Measurements from ENCODE around the gene UPF2.

UPF2 gene

DNA sequence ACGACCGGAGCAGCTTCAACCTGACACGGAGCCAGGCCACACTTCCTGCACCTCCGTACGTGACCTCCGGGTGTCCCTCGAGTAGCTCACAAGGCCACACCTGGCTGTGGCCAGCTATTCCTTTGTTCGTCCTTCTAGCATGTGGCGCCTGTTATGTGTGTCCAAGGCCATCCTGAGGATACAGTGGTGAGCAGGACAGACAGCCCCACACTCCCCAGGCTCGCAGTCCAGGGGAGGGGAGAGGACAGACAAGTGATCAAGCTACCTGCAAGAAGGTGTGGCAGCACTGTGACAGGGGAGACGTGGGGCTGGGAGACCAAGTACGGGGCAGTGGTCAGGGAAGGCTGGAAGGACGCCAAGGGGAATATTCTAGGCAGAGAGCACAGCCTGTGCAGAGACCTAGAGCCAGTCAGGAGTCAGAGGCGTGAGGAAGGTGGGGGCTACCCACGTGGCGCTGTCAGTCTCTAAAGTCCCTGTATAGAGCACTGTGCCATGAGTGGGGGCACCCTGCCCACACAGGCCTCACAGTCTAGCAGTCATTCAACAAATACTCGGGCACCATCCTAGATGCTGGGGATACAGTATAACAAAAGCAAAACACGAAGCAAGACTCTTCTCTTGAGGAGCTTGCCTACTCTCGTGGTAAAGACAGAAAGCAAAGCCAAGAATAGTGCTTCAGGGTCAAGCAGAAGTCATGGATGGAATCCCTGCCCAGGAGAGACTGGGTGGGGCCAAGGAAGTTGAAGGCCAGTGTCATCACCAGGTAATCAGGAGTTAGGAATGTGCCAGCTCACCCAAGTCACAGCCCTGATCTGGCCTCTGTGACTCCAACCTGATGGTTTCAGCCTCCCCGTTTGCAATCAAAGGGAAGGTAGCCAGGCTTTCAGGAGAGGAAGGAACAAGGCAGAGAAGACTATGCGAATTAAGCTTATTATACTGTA, 160.9 kb downstream of the UPF2 start:
- no peak overlapping the region for H3K27ac ChIP-seq
- no peak for TF ChIP-seq ZFX (IDR thresholded peaks at IDR 0.05; ENCODE audit: borderline replicate concordance)
- TF ChIP-seq, protein P1, sequence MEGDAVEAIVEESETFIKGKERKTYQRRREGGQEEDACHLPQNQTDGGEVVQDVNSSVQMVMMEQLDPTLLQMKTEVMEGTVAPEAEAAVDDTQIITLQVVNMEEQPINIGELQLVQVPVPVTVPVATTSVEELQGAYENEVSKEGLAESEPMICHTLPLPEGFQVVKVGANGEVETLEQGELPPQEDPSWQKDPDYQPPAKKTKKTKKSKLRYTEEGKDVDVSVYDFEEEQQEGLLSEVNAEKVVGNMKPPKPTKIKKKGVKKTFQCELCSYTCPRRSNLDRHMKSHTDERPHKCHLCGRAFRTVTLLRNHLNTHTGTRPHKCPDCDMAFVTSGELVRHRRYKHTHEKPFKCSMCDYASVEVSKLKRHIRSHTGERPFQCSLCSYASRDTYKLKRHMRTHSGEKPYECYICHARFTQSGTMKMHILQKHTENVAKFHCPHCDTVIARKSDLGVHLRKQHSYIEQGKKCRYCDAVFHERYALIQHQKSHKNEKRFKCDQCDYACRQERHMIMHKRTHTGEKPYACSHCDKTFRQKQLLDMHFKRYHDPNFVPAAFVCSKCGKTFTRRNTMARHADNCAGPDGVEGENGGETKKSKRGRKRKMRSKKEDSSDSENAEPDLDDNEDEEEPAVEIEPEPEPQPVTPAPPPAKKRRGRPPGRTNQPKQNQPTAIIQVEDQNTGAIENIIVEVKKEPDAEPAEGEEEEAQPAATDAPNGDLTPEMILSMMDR (IDR thresholded peaks at IDR 0.05), result no peak

DNA sequence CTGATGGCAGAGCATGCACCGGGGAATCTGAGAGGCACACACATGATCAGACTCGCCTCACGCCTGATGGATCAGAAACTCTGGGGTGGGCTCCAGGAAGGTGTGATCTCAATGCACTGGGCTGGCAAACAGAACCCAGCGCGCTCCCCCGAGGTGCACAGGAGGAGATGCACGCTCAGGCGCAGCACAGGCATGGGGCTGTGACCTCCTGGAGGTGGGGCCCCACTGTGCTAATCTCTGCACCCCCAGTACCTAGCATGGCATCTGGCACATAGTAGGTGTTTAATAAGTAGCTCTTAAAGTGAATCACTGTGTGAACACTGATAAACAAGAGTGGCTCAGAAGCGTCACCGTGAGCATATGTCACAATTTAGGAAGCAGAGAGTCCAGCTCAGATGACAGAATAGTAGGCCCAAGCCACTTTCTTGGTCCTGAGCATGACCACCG, 161.6 kb downstream of the UPF2 start:
- no peak for TF ChIP-seq ZFX (IDR thresholded peaks at IDR 0.05; ENCODE audit: borderline replicate concordance)
- TF ChIP-seq, protein P1 (IDR thresholded peaks at IDR 0.05), result no peak

DNA sequence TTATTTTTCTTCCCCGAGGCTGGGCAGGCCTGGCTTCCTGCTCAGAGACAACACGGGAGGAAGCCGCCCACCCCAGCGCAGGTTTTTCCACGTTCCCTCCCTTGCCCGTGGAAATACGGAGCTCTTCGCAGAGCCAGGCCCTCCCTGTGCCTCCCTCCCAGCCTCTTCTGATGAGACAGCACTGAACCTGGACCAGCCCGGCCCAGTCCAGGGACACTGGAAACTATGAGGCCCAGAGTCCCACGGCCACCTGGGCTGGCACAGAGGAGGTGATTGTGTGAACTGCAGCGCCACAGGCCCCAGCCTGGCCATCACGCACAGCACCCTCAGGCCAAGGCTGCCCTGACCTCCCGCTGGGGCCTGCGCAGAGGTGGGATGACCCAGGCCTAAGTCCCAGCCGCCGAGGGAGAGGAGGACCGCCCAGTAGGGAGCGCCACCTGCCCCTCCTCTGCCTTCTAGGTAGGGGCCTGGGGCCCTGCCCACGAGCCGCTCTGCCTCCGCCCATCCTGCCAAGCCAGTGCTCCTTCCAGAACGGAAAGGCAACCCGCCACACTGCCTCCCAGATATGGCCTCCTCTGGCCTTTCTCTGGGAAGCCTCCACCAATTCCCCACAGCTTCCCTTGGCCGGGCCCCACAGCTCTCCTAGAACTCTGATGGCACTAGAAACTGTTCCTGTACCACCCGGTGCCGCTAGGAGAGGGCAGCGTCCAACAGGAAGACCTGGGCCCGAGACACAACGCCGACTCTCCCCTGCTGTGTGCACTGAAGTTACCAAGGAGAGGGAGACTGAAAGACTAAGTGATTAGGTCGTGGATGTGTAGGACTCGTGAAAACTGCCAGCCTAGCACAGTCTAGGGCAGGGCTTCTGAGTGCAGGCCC, 162.2 kb downstream of the UPF2 start:
- TF ChIP-seq, protein P1 (IDR thresholded peaks at IDR 0.05), result no peak
- no peak for TF ChIP-seq ZFX (IDR thresholded peaks at IDR 0.05; ENCODE audit: borderline replicate concordance)
- no peak overlapping the region for H3K27ac ChIP-seq

More for the DNA sequence above, 161.6 kb downstream of the UPF2 start:
- H3K27ac ChIP-seq, result no peak overlapping the region

DNA sequence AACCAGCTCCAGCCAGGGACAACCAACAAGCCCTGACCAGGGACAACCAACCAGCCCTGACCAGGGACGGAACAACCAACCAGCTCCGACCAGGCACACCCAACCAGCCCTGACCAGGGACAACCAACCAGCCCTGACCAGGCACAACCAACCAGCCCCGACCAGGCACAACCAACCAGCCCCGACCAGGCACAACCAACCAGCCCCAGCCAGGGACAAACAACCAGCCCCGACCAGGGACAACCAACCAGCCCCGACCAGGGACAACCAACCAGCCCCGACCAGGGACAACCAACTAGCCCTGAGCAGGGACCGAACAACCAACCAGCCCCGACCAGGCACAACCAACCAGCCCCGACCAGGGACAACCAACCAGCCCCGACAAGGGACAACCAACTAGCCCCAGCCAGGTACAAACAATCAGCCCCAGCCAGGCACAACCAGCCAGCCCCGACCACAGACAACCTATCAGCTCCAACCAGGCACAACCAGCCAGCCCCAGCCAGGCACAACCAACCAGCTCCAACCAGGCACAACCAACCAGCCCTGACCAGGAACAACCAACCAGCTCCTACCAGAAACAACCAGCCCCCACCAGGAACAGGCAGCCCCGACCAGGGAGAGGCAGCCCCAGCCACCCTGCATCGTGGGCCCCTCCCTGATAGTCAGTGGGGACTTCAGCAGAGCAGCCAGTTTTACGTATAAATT, 163.1 kb downstream of the UPF2 start:
- TF ChIP-seq, protein P1 (IDR thresholded peaks at IDR 0.05), result no peak
- no peak for TF ChIP-seq ZFX (IDR thresholded peaks at IDR 0.05; ENCODE audit: borderline replicate concordance)

DNA sequence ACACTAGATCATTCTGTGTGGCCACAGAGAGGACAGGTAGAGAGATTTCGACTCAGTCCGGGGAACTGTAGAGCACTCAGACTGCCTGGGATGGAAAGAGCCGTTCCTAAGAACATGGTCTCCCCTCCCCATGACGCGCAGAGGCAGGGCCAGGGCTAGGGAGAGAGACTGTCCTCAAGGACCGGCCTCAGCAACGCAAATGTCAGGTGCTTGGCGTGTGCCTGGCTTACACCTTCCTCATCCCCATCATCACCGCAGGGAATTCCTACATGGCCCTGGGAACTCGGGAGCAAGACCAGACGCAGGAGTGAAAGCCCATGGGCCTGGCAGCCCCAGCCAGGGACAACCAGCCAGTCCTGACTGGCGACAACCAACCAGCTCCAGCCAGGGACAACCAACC, 163.8 kb downstream of the UPF2 start:
- H3K27ac ChIP-seq, result no peak overlapping the region
- TF ChIP-seq, protein P1 (IDR thresholded peaks at IDR 0.05), result no peak
- no peak for TF ChIP-seq ZFX (IDR thresholded peaks at IDR 0.05; ENCODE audit: borderline replicate concordance)

More for the DNA sequence above, 163.1 kb downstream of the UPF2 start:
- no peak overlapping the region for H3K27ac ChIP-seq

DNA sequence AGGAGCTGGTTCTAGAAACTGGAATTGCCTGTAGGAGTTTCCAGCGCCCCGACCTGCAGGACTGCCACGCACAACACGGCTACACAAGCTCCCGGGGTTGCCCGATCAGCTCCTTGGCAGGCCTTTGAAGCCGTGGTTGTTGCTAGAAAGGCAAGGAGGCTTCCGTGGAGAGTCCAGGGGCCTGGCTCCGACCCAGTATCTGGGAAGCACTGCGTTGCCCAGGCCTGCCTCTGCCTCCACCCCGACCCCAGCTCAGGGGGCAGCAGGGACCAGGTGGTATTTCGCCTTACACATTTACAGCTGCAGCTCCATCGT, 165.1 kb downstream of the UPF2 start:
- TF ChIP-seq, protein P1 (IDR thresholded peaks at IDR 0.05), result no peak
- TF ChIP-seq ZFX (IDR thresholded peaks at IDR 0.05; ENCODE audit: borderline replicate concordance), result no peak
- H3K27ac ChIP-seq, result no peak overlapping the region
